Effector memory CD8-positive, alpha-beta T cell (primary cell): Measurements from ENCODE around the gene HEATR9.
A peak's percentile ranks its signal among the peaks of the same experiment; 100 is the strongest.

ENCODE experiments used
- ATAC-seq: fragments of 150-1000 bp; cut with Tn5 transposase; replicated peaks from 2 replicates; pipeline ENCODE4 v1.10.0; 2021; ENCODE audit warnings: mild to moderate bottlenecking, moderate library complexity
- DNase-seq, 3 experiments: peaks; one replicate each; pipeline ENCODE4 v3.0.0; 2021
- H3K27ac Mint-ChIP-seq, 2 donors: one replicate each; pipeline ENCODE4 v1.8.0; 2022; ENCODE audit warnings: mild to moderate bottlenecking in 2 of 2, mixed read lengths in 2 of 2, moderate library complexity in 2 of 2
- H3K27me3 Mint-ChIP-seq, 2 donors: one replicate each; pipeline ENCODE4 v1.8.0; 2022; ENCODE audit warnings: mixed read lengths in 2 of 2
- H3K36me3 Mint-ChIP-seq: one replicate; pipeline ENCODE4 v1.8.0; 2022; ENCODE audit warnings: mild to moderate bottlenecking, moderate library complexity, mixed read lengths; ENCODE audit not compliant: insufficient read depth
- H3K4me1 Mint-ChIP-seq, 2 donors: one replicate each; pipeline ENCODE4 v1.8.0; 2022; ENCODE audit warnings: low read depth in 2 of 2, mixed read lengths in 2 of 2
- H3K4me3 Mint-ChIP-seq, 2 donors: one replicate each; pipeline ENCODE4 v1.8.0; 2022; ENCODE audit warnings: mild to moderate bottlenecking in 2 of 2, mixed read lengths in 2 of 2, moderate library complexity in 2 of 2
- H3K9me3 Mint-ChIP-seq, 2 donors: one replicate each; pipeline ENCODE4 v1.8.0; 2022; ENCODE audit warnings: mixed read lengths in 2 of 2

HEATR9 gene

GRCh38 chr17:35889818-35890773 is 21.4 kb upstream of the HEATR9 start:
- H3K27me3 Mint-ChIP-seq: no peaks in the 10 kb centered on the region

GRCh38 chr17:35889241-35889640 is 20.6 kb upstream of the HEATR9 start:
- DNase-seq: peak; percentile 46 to 60 (median 52)
- Mint-ChIP-seq H3K27me3 (no peaks in the 10 kb centered on the region), H3K27ac (peak overlapping the region; percentile 83 to 99), H3K4me3 (peak overlapping the region; percentile 67 to 76), H3K36me3 (peaks cover 32% of the 10 kb centered on the region), H3K4me1 (peaks cover 58 to 67% of the 10 kb centered on the region in 2 donors), H3K9me3 (peaks cover 0 to 3% of the 10 kb centered on the region in 2 donors)
- peak; percentile 62 for ATAC-seq

More at GRCh38 chr17:35889818-35890773, 21.4 kb upstream of the HEATR9 start:
- Mint-ChIP-seq H3K9me3 (peaks cover 0 to 3% of the 10 kb centered on the region in 2 donors), H3K4me3 (peak overlapping the region; percentile 47 to 76), H3K4me1 (peaks cover 61 to 72% of the 10 kb centered on the region in 2 donors), H3K27ac (peak overlapping the region; percentile 83 to 99), H3K36me3 (peaks cover 36% of the 10 kb centered on the region)
- DNase-seq (peak in 1 of 3 experiments; percentile 36), ATAC-seq (peak; percentile 31)

- peak within 1 kb of the TSS; percentile 95 for H3K27ac Mint-ChIP-seq
- peaks cover 42 to 44% of the 10 kb centered on the region in 2 donors for H3K4me1 Mint-ChIP-seq
- DNase-seq (peak; percentile 69 to 84 (median 72)), ATAC-seq (peak; percentile 86)
- peak within 1 kb of the TSS; percentile 89 to 92 for H3K4me3 Mint-ChIP-seq
- H3K27me3 Mint-ChIP-seq: no peaks in the 10 kb centered on the region
- no peaks in the 10 kb centered on the region for H3K9me3 Mint-ChIP-seq
- peaks cover 56% of the 10 kb centered on the region for H3K36me3 Mint-ChIP-seq
Measured at GRCh38 chr17:35879773-35880654, 11.3 kb upstream of the HEATR9 start, which contains the start of gene CCL5. Gene CCL5, minus strand, starts transcription at chr17:35880360.

- Mint-ChIP-seq H3K36me3 (peaks cover 72% of the 10 kb centered on the region), H3K4me3 (peak overlapping the region; percentile 89 to 92), H3K9me3 (no peaks in the 10 kb centered on the region), H3K27me3 (no peaks in the 10 kb centered on the region), H3K4me1 (peaks cover 48 to 49% of the 10 kb centered on the region in 2 donors), H3K27ac (peak overlapping the region; percentile 95)
- DNase-seq (peak in 1 of 3 experiments; percentile 39), ATAC-seq (no peak)
Measured at GRCh38 chr17:35878361-35878760, 9.7 kb upstream of the HEATR9 start.

GRCh38 chr17:35877345-35878029 is 8.8 kb upstream of the HEATR9 start:
- DNase-seq (no peak), ATAC-seq (no peak)
- peak overlapping the region; percentile 95 for H3K27ac Mint-ChIP-seq
- H3K4me3 Mint-ChIP-seq: peak overlapping the region; percentile 89 to 92
- peaks cover 81% of the 10 kb centered on the region for H3K36me3 Mint-ChIP-seq
- peaks cover 50 to 54% of the 10 kb centered on the region in 2 donors for H3K4me1 Mint-ChIP-seq
- H3K27me3 Mint-ChIP-seq: no peaks in the 10 kb centered on the region
- no peaks in the 10 kb centered on the region for H3K9me3 Mint-ChIP-seq

- Mint-ChIP-seq H3K9me3 (no peaks in the 10 kb centered on the region), H3K27ac (peak overlapping the region; percentile 95), H3K36me3 (peaks cover 91% of the 10 kb centered on the region), H3K4me3 (peak overlapping the region; percentile 89 to 92), H3K27me3 (no peaks in the 10 kb centered on the region), H3K4me1 (peaks cover 55 to 59% of the 10 kb centered on the region in 2 donors)
- DNase-seq: no peak
- no peak for ATAC-seq
Measured at GRCh38 chr17:35876534-35876933, 7.8 kb upstream of the HEATR9 start.

GRCh38 chr17:35875800-35876139 is 7.1 kb upstream of the HEATR9 start:
- peaks cover 56 to 62% of the 10 kb centered on the region in 2 donors for H3K4me1 Mint-ChIP-seq
- peaks cover 96% of the 10 kb centered on the region for H3K36me3 Mint-ChIP-seq
- H3K4me3 Mint-ChIP-seq: peak overlapping the region; percentile 89 to 92
- H3K9me3 Mint-ChIP-seq: no peaks in the 10 kb centered on the region
- peak overlapping the region; percentile 95 for H3K27ac Mint-ChIP-seq
- DNase-seq: no peak
- H3K27me3 Mint-ChIP-seq: no peaks in the 10 kb centered on the region
- no peak for ATAC-seq

- H3K4me3 Mint-ChIP-seq: peak overlapping the region; percentile 89 to 92
- DNase-seq: peak in 1 of 3 experiments; percentile 25
- no peaks in the 10 kb centered on the region for H3K27me3 Mint-ChIP-seq
- H3K27ac Mint-ChIP-seq: peak overlapping the region; percentile 95
- H3K9me3 Mint-ChIP-seq: no peaks in the 10 kb centered on the region
- peaks cover 52 to 57% of the 10 kb centered on the region in 2 donors for H3K4me1 Mint-ChIP-seq
- peaks cover 97% of the 10 kb centered on the region for H3K36me3 Mint-ChIP-seq
- peak; percentile 36 for ATAC-seq
Measured at GRCh38 chr17:35875072-35875799, 6.5 kb upstream of the HEATR9 start.

- H3K4me3 Mint-ChIP-seq: peak overlapping the region in 1 of 2 donors; percentile 27
- ATAC-seq: no peak
- no peak for DNase-seq
- peaks cover 70% of the 10 kb centered on the region for H3K36me3 Mint-ChIP-seq
- no peaks in the 10 kb centered on the region for H3K27me3 Mint-ChIP-seq
- H3K27ac Mint-ChIP-seq: peak overlapping the region; percentile 83 to 95
- H3K9me3 Mint-ChIP-seq: no peaks in the 10 kb centered on the region
- H3K4me1 Mint-ChIP-seq: peaks cover 44 to 52% of the 10 kb centered on the region in 2 donors
Measured at GRCh38 chr17:35872196-35872980, 3.7 kb upstream of the HEATR9 start.

- ATAC-seq: peak; percentile 57
- Mint-ChIP-seq H3K4me3 (no peak overlapping the region), H3K9me3 (no peaks in the 10 kb centered on the region), H3K4me1 (peaks cover 41 to 50% of the 10 kb centered on the region in 2 donors), H3K27ac (peak overlapping the region in 1 of 2 donors; percentile 54), H3K36me3 (peaks cover 61% of the 10 kb centered on the region), H3K27me3 (no peaks in the 10 kb centered on the region)
- DNase-seq: no peak
Measured at GRCh38 chr17:35870906-35871819, 2.5 kb upstream of the HEATR9 start.

GRCh38 chr17:35867574-35867973 is 1.1 kb downstream of the HEATR9 start:
- DNase-seq: no peak
- Mint-ChIP-seq H3K27me3 (no peaks in the 10 kb centered on the region), H3K9me3 (no peaks in the 10 kb centered on the region), H3K4me1 (peaks cover 32 to 41% of the 10 kb centered on the region in 2 donors), H3K4me3 (no peak overlapping the region), H3K36me3 (peaks cover 32% of the 10 kb centered on the region), H3K27ac (peak overlapping the region in 1 of 2 donors; percentile 54)
- no peak for ATAC-seq
